ENCODE measurements around the gene FBXO4.

Gene FBXO4

GRCh38 chr5:41892031-41892430 is 33.0 kb upstream of the FBXO4 start:
- H3K4me3 ChIP-seq (ENCODE audit: extremely low read depth, insufficient read depth, low read length, poor library complexity, severe bottlenecking), result no peak overlapping the region
- no peak overlapping the region for H3K27ac ChIP-seq (ENCODE audit: low read depth, low read length, severe bottlenecking)
- H3K4me1 ChIP-seq (ENCODE audit: control insufficient read depth, insufficient read depth, low read length, poor library complexity, severe bottlenecking), result no peaks in the 10 kb centered on the region
- H3K36me3 ChIP-seq (ENCODE audit: control insufficient read depth, insufficient read depth, low read length), result no peaks in the 10 kb centered on the region
- no peaks in the 10 kb centered on the region for H3K9me3 ChIP-seq (ENCODE audit: control insufficient read depth, low read length)

- Histone ChIP-seq H3K4me3 (ENCODE audit: extremely low read depth, insufficient read depth, low read length, poor library complexity, severe bottlenecking) (no peak overlapping the region), H3K36me3 (ENCODE audit: control insufficient read depth, insufficient read depth, low read length) (no peaks in the 10 kb centered on the region), H3K9me3 (ENCODE audit: control insufficient read depth, low read length) (no peaks in the 10 kb centered on the region), H3K4me1 (ENCODE audit: control insufficient read depth, insufficient read depth, low read length, poor library complexity, severe bottlenecking) (no peaks in the 10 kb centered on the region), H3K27ac (ENCODE audit: low read depth, low read length, severe bottlenecking) (no peak overlapping the region)
- WGBS, 2 experiments (ENCODE audit: insufficient coverage in 2 of 2), result 88% methylated on average over 2 of the region's 3 CpGs; no CpG with 5 or more reads in 1 of the 2 experiments
Measured at GRCh38 chr5:41893074-41893851, 31.8 kb upstream of the FBXO4 start.

GRCh38 chr5:41896230-41896629 is 28.9 kb upstream of the FBXO4 start:
- H3K36me3 ChIP-seq (ENCODE audit: control insufficient read depth, insufficient read depth, low read length), result no peaks in the 10 kb centered on the region
- H3K27ac ChIP-seq (ENCODE audit: low read depth, low read length, severe bottlenecking), result no peak overlapping the region
- H3K4me3 ChIP-seq (ENCODE audit: extremely low read depth, insufficient read depth, low read length, poor library complexity, severe bottlenecking), result no peak overlapping the region
- H3K4me1 ChIP-seq (ENCODE audit: control insufficient read depth, insufficient read depth, low read length, poor library complexity, severe bottlenecking), result no peaks in the 10 kb centered on the region
- 70 to 79% methylated on average over 2 of the region's 2 CpGs for WGBS, 2 experiments (ENCODE audit: insufficient coverage in 2 of 2)
- H3K9me3 ChIP-seq (ENCODE audit: control insufficient read depth, low read length), result no peaks in the 10 kb centered on the region

GRCh38 chr5:41903382-41903891 is 21.6 kb upstream of the FBXO4 start:
- Histone ChIP-seq H3K36me3 (ENCODE audit: control insufficient read depth, insufficient read depth, low read length) (peaks cover 15% of the 10 kb centered on the region), H3K9me3 (ENCODE audit: control insufficient read depth, low read length) (no peaks in the 10 kb centered on the region), H3K27ac (ENCODE audit: low read depth, low read length, severe bottlenecking) (peak overlapping the region; percentile 64), H3K4me1 (ENCODE audit: control insufficient read depth, insufficient read depth, low read length, poor library complexity, severe bottlenecking) (peaks cover 6% of the 10 kb centered on the region), H3K4me3 (ENCODE audit: extremely low read depth, insufficient read depth, low read length, poor library complexity, severe bottlenecking) (peak overlapping the region; percentile 84)
- 45 to 81% methylated on average over 5 of the region's 8 CpGs for WGBS, 2 experiments (ENCODE audit: insufficient coverage in 2 of 2)

- no peaks in the 10 kb centered on the region for H3K9me3 ChIP-seq (ENCODE audit: control insufficient read depth, low read length)
- H3K4me3 ChIP-seq (ENCODE audit: extremely low read depth, insufficient read depth, low read length, poor library complexity, severe bottlenecking), result peak within 1 kb of the TSS; percentile 84
- H3K36me3 ChIP-seq (ENCODE audit: control insufficient read depth, insufficient read depth, low read length), result peaks cover 22% of the 10 kb centered on the region
- peak within 1 kb of the TSS; percentile 89 for H3K27ac ChIP-seq (ENCODE audit: low read depth, low read length, severe bottlenecking)
- peaks cover 6% of the 10 kb centered on the region for H3K4me1 ChIP-seq (ENCODE audit: control insufficient read depth, insufficient read depth, low read length, poor library complexity, severe bottlenecking)
- WGBS, 2 experiments (ENCODE audit: insufficient coverage in 2 of 2), result 0% methylated on average over 27 to 41 of the region's 55 CpGs
Measured at GRCh38 chr5:41903892-41904799, 20.9 kb upstream of the FBXO4 start, which contains the start of gene RIMOC1. Gene RIMOC1 (plus strand): TSS chr5:41904344. CDS start chr5:41904368, 24 bp downstream.

- Histone ChIP-seq H3K4me3 (ENCODE audit: extremely low read depth, insufficient read depth, low read length, poor library complexity, severe bottlenecking) (no peak overlapping the region), H3K36me3 (ENCODE audit: control insufficient read depth, insufficient read depth, low read length) (peaks cover 33% of the 10 kb centered on the region)
- WGBS, 2 experiments (ENCODE audit: insufficient coverage in 2 of 2), result no CpG with 5 or more reads among the region's 2 CpGs
Measured at GRCh38 chr5:41906151-41906550, 18.9 kb upstream of the FBXO4 start.

GRCh38 chr5:41908374-41909079 is 16.6 kb upstream of the FBXO4 start:
- Histone ChIP-seq H3K27ac (ENCODE audit: low read depth, low read length, severe bottlenecking) (peak overlapping the region; percentile 30), H3K9me3 (ENCODE audit: control insufficient read depth, low read length) (no peaks in the 10 kb centered on the region), H3K4me3 (ENCODE audit: extremely low read depth, insufficient read depth, low read length, poor library complexity, severe bottlenecking) (no peak overlapping the region), H3K4me1 (ENCODE audit: control insufficient read depth, insufficient read depth, low read length, poor library complexity, severe bottlenecking) (peaks cover 6% of the 10 kb centered on the region), H3K36me3 (ENCODE audit: control insufficient read depth, insufficient read depth, low read length) (peaks cover 45% of the 10 kb centered on the region)
- WGBS, 2 experiments (ENCODE audit: insufficient coverage in 2 of 2), result no CpG with 5 or more reads among the region's 4 CpGs

More at GRCh38 chr5:41906151-41906550, 18.9 kb upstream of the FBXO4 start:
- Histone ChIP-seq H3K4me1 (ENCODE audit: control insufficient read depth, insufficient read depth, low read length, poor library complexity, severe bottlenecking) (peaks cover 6% of the 10 kb centered on the region), H3K9me3 (ENCODE audit: control insufficient read depth, low read length) (no peaks in the 10 kb centered on the region), H3K27ac (ENCODE audit: low read depth, low read length, severe bottlenecking) (no peak overlapping the region)

- Histone ChIP-seq H3K27ac (ENCODE audit: low read depth, low read length, severe bottlenecking) (no peak overlapping the region), H3K9me3 (ENCODE audit: control insufficient read depth, low read length) (no peaks in the 10 kb centered on the region), H3K36me3 (ENCODE audit: control insufficient read depth, insufficient read depth, low read length) (peaks cover 47% of the 10 kb centered on the region), H3K4me1 (ENCODE audit: control insufficient read depth, insufficient read depth, low read length, poor library complexity, severe bottlenecking) (no peaks in the 10 kb centered on the region), H3K4me3 (ENCODE audit: extremely low read depth, insufficient read depth, low read length, poor library complexity, severe bottlenecking) (no peak overlapping the region)
- WGBS, 2 experiments (ENCODE audit: insufficient coverage in 2 of 2), result 96 to 100% methylated on average over 2 of the region's 2 CpGs
Measured at GRCh38 chr5:41918105-41918504, 7.0 kb upstream of the FBXO4 start.

GRCh38 chr5:41921166-41921565 is 3.9 kb upstream of the FBXO4 start:
- WGBS, 2 experiments (ENCODE audit: insufficient coverage in 2 of 2), result no CpG with 5 or more reads among the region's 1 CpG
- peaks cover 41% of the 10 kb centered on the region for H3K36me3 ChIP-seq (ENCODE audit: control insufficient read depth, insufficient read depth, low read length)
- no peaks in the 10 kb centered on the region for H3K4me1 ChIP-seq (ENCODE audit: control insufficient read depth, insufficient read depth, low read length, poor library complexity, severe bottlenecking)
- no peak overlapping the region for H3K27ac ChIP-seq (ENCODE audit: low read depth, low read length, severe bottlenecking)
- H3K9me3 ChIP-seq (ENCODE audit: control insufficient read depth, low read length), result no peaks in the 10 kb centered on the region
- no peak overlapping the region for H3K4me3 ChIP-seq (ENCODE audit: extremely low read depth, insufficient read depth, low read length, poor library complexity, severe bottlenecking)

- Histone ChIP-seq H3K4me1 (ENCODE audit: control insufficient read depth, insufficient read depth, low read length, poor library complexity, severe bottlenecking) (no peaks in the 10 kb centered on the region), H3K36me3 (ENCODE audit: control insufficient read depth, insufficient read depth, low read length) (peaks cover 38% of the 10 kb centered on the region), H3K9me3 (ENCODE audit: control insufficient read depth, low read length) (no peaks in the 10 kb centered on the region), H3K4me3 (ENCODE audit: extremely low read depth, insufficient read depth, low read length, poor library complexity, severe bottlenecking) (no peak overlapping the region), H3K27ac (ENCODE audit: low read depth, low read length, severe bottlenecking) (no peak overlapping the region)
- WGBS, 2 experiments (ENCODE audit: insufficient coverage in 2 of 2), result 63% methylated on average over 1 of the region's 1 CpG; no CpG with 5 or more reads in 1 of the 2 experiments
Measured at GRCh38 chr5:41921874-41922273, 3.2 kb upstream of the FBXO4 start.
